SK-N-SH treated with all-trans-retinoic acid at 6 μM for 48 hours (cell line): ENCODE measurements around the gene SLC47A2.

ENCODE experiments used
- ATAC-seq: fragments of 200-7000 bp; cut with Tn5 transposase; 3 replicates; pipeline ENCODE4 v1.9.1; 2020; ENCODE audit warnings: mild to moderate bottlenecking, moderate library complexity
- ARNTL ChIP-seq: fragments of 450-650 bp; formaldehyde crosslinking; IDR thresholded peaks from 2 replicates; pipeline ENCODE4 v1.5.0; 2020; ENCODE audit warnings: low read depth, mild to moderate bottlenecking, moderate library complexity, borderline replicate concordance
- BACH2 ChIP-seq: fragments of 250-450 bp; sonication (Bioruptor Pico); IDR thresholded peaks from 2 replicates; pipeline ENCODE4 v1.9.0; 2021; ENCODE audit warnings: mild to moderate bottlenecking, borderline replicate concordance
- CSDC2 ChIP-seq: fragments of 250-450 bp; sonication (Bioruptor Pico); IDR thresholded peaks from 2 replicates; pipeline ENCODE4 v1.5.0; 2020; ENCODE audit warnings: mild to moderate bottlenecking, moderate library complexity
- ESRRG ChIP-seq: fragments of 250-450 bp; sonication (Bioruptor Pico); IDR thresholded peaks from 2 replicates; pipeline ENCODE4 v1.6.1; 2021; ENCODE audit warnings: mild to moderate bottlenecking
- GLIS3 ChIP-seq: fragments of 250-450 bp; sonication (Bioruptor Pico); IDR thresholded peaks from 2 replicates; pipeline ENCODE4 v1.5.0; 2020; ENCODE audit warnings: mild to moderate bottlenecking, moderate library complexity
- ISL1 ChIP-seq: fragments of 250-450 bp; sonication (Bioruptor Pico); IDR thresholded peaks from 2 replicates; pipeline ENCODE4 v2.1.2; 2022; ENCODE audit warnings: mild to moderate bottlenecking, moderate library complexity
- OSR1 ChIP-seq: fragments of 250-450 bp; sonication (Bioruptor Pico); IDR thresholded peaks from 2 replicates; pipeline ENCODE4 v1.8.0; 2022; ENCODE audit warnings: moderate library complexity, mild to moderate bottlenecking, inconsistent platforms
- PPARA ChIP-seq: fragments of 250-450 bp; sonication (Bioruptor Pico); IDR thresholded peaks from 2 replicates; pipeline ENCODE4 v1.5.0; 2020; ENCODE audit warnings: mild to moderate bottlenecking, borderline replicate concordance
- RARB ChIP-seq: fragments of 250-450 bp; sonication (Bioruptor Pico); IDR thresholded peaks from 2 replicates; pipeline ENCODE4 v1.8.0; 2021; ENCODE audit warnings: mild to moderate bottlenecking, moderate library complexity
- TCF4 ChIP-seq: fragments of 250-450 bp; sonication (Bioruptor Pico); IDR thresholded peaks from 2 replicates; pipeline ENCODE4 v1.8.0; 2021; ENCODE audit warnings: mild to moderate bottlenecking, moderate library complexity, borderline replicate concordance
- ZC3H10 ChIP-seq: fragments of 250-450 bp; sonication (Bioruptor Pico); IDR thresholded peaks from 2 replicates; pipeline ENCODE4 v1.5.1; 2021; ENCODE audit warnings: mild to moderate bottlenecking, moderate library complexity
- ZFP3 ChIP-seq: fragments of 250-450 bp; sonication (Bioruptor Pico); IDR thresholded peaks from 2 replicates; pipeline ENCODE4 v1.5.0; 2020; ENCODE audit warnings: mild to moderate bottlenecking, moderate library complexity
- ZFP30 ChIP-seq: fragments of 450-650 bp; formaldehyde crosslinking; IDR thresholded peaks from 2 replicates; pipeline ENCODE4 v1.5.0; 2022; ENCODE audit warnings: mild to moderate bottlenecking, moderate library complexity
- ZNF565 ChIP-seq: fragments of 450-650 bp; formaldehyde crosslinking; conservative IDR thresholded peaks from 2 replicates; pipeline ENCODE4 v1.5.0; 2020; ENCODE audit warnings: low read depth, mild to moderate bottlenecking, moderate library complexity
- ZNF70 ChIP-seq: fragments of 450-650 bp; formaldehyde crosslinking; IDR thresholded peaks from 2 replicates; pipeline ENCODE4 v1.5.0; 2020; ENCODE audit warnings: mild to moderate bottlenecking, moderate library complexity
- ZNF8 ChIP-seq: fragments of 450-650 bp; formaldehyde crosslinking; IDR thresholded peaks from 2 replicates; pipeline ENCODE4 v1.5.0; 2020; ENCODE audit warnings: mild to moderate bottlenecking, moderate library complexity
- TF ChIP-seq, protein P1 (sequence below): fragments of 250-450 bp; sonication (Bioruptor Pico); IDR thresholded peaks from 2 replicates; pipeline ENCODE4 v1.5.0; 2020; ENCODE audit warnings: mild to moderate bottlenecking, moderate library complexity
- TF ChIP-seq, protein P2 (sequence below): fragments of 250-450 bp; sonication (Bioruptor Pico); IDR thresholded peaks from 2 replicates; pipeline ENCODE4 v1.5.1; 2021; ENCODE audit warnings: mild to moderate bottlenecking, moderate library complexity
- TF ChIP-seq, protein P3 (sequence below): fragments of 250-450 bp; sonication (Bioruptor Pico); IDR thresholded peaks from 2 replicates; pipeline ENCODE4 v1.8.0; 2020; ENCODE audit warnings: mild to moderate bottlenecking, moderate library complexity, borderline replicate concordance
- TF ChIP-seq, protein P4 (sequence below): fragments of 250-450 bp; sonication (Bioruptor Pico); IDR thresholded peaks from 2 replicates; pipeline ENCODE4 v1.5.1; 2020; ENCODE audit warnings: low read depth, mild to moderate bottlenecking, moderate library complexity

Gene SLC47A2

DNA sequence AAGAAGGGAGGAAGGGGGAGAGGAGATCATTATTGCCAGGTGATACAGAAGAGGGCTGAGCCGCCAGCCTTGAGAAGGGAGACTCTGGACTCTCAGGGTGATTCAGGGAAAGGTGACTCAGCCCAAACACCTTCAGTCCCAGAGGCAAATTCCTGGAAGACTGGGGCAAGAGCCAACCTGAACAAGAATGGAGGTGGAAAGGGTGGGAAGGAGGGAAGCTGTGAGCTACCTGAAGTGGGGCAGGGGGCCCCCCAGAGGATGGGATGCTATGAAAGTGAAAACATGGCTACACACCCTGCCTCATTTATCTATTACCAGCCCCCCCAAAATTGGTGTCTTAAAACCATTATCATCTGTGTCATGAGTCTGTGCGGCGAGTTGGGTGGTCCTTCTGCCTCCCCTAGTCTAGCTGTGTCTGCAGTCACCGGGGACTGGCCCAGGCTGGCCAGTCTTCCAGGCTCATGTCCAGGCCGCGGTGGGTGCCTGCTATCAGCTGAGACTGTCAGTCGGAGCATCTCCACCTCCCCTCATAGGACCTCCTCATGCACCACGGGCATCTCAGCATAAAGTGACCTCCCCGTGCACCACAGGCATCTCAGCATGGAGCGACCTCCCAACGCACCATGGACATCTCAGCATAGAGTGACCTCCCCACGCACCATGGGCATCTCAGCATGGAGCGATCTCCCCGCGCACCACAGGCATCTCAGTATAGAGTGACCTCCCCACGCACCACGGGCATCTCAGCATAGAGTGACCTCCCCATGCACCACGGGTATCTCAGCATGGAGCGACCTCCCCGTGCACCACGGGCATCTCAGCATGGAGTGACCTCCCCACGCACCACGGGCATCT is 3.2 kb upstream of the SLC47A2 start:
- no peak for TF ChIP-seq ZFP30 (CRISPR knock-in tag)
- no peak for TF ChIP-seq TCF4
- TF ChIP-seq RARB (CRISPR knock-in tag), result no peak
- no peak for TF ChIP-seq GLIS3
- no peak for TF ChIP-seq ZNF8 (CRISPR knock-in tag)
- no peak for TF ChIP-seq ZC3H10
- no peak for TF ChIP-seq ESRRG (CRISPR knock-in tag)
- no peak for TF ChIP-seq CSDC2 (CRISPR knock-in tag)
- no peak for TF ChIP-seq OSR1
- TF ChIP-seq, protein P1, sequence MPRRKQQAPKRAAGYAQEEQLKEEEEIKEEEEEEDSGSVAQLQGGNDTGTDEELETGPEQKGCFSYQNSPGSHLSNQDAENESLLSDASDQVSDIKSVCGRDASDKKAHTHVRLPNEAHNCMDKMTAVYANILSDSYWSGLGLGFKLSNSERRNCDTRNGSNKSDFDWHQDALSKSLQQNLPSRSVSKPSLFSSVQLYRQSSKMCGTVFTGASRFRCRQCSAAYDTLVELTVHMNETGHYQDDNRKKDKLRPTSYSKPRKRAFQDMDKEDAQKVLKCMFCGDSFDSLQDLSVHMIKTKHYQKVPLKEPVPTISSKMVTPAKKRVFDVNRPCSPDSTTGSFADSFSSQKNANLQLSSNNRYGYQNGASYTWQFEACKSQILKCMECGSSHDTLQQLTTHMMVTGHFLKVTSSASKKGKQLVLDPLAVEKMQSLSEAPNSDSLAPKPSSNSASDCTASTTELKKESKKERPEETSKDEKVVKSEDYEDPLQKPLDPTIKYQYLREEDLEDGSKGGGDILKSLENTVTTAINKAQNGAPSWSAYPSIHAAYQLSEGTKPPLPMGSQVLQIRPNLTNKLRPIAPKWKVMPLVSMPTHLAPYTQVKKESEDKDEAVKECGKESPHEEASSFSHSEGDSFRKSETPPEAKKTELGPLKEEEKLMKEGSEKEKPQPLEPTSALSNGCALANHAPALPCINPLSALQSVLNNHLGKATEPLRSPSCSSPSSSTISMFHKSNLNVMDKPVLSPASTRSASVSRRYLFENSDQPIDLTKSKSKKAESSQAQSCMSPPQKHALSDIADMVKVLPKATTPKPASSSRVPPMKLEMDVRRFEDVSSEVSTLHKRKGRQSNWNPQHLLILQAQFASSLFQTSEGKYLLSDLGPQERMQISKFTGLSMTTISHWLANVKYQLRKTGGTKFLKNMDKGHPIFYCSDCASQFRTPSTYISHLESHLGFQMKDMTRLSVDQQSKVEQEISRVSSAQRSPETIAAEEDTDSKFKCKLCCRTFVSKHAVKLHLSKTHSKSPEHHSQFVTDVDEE (CRISPR knock-in tag), result no peak
- TF ChIP-seq ZNF70 (CRISPR knock-in tag), result no peak
- TF ChIP-seq, protein P2, sequence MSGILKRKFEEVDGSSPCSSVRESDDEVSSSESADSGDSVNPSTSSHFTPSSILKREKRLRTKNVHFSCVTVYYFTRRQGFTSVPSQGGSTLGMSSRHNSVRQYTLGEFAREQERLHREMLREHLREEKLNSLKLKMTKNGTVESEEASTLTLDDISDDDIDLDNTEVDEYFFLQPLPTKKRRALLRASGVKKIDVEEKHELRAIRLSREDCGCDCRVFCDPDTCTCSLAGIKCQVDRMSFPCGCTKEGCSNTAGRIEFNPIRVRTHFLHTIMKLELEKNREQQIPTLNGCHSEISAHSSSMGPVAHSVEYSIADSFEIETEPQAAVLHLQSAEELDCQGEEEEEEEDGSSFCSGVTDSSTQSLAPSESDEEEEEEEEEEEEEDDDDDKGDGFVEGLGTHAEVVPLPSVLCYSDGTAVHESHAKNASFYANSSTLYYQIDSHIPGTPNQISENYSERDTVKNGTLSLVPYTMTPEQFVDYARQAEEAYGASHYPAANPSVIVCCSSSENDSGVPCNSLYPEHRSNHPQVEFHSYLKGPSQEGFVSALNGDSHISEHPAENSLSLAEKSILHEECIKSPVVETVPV, result no peak
- TF ChIP-seq, protein P3, sequence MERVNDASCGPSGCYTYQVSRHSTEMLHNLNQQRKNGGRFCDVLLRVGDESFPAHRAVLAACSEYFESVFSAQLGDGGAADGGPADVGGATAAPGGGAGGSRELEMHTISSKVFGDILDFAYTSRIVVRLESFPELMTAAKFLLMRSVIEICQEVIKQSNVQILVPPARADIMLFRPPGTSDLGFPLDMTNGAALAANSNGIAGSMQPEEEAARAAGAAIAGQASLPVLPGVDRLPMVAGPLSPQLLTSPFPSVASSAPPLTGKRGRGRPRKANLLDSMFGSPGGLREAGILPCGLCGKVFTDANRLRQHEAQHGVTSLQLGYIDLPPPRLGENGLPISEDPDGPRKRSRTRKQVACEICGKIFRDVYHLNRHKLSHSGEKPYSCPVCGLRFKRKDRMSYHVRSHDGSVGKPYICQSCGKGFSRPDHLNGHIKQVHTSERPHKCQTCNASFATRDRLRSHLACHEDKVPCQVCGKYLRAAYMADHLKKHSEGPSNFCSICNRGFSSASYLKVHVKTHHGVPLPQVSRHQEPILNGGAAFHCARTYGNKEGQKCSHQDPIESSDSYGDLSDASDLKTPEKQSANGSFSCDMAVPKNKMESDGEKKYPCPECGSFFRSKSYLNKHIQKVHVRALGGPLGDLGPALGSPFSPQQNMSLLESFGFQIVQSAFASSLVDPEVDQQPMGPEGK (CRISPR knock-in tag), result no peak
- no peak for TF ChIP-seq ZNF565
- no peak for TF ChIP-seq ISL1 (CRISPR knock-in tag)
- TF ChIP-seq, all 23 proteins: peak for 0
- no peak for ATAC-seq

DNA sequence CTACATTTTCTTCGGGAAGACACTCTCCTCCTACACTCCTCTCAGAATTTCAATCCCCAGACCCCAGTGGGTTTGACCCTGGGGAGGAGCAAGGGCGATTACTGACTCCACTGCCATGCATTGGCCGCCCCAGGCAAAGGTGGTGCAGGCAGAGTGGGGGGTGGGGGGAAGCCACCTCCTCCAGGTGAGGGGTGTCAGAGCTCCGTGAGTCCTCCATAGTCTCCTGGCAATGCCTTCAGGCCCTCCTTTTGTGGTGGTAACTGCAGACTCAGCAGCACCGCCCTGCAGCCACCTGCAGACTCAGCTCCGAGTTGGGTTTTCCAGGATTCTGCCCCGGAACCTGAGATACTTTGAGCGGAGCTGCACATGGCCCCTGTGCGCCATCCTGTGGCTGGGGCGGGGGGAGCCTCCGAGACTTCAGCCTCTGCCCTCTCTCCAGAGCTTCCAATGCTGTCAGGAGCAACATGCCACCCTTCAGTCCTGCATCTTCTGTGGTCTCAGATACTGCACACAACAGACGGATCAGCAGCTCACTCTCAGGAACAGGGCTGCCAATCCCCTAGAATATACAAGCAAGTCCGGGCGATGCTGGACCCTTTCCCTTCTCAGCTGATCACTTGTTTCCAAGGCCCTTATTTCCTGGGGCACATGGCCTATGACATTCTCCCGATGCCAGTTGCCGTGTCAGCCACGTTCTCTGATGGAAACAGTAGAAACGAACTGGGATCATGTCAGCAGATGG is 2.4 kb upstream of the SLC47A2 start:
- ATAC-seq, result peak; percentile 24; the same call in 2 of the 3 replicates
- TF ChIP-seq ZFP3 (no peak), TCF4 (no peak), ZNF70 (CRISPR knock-in tag) (no peak), ESRRG (CRISPR knock-in tag) (no peak), ZNF565 (no peak), ZFP30 (CRISPR knock-in tag) (no peak), BACH2 (CRISPR knock-in tag) (no peak), CSDC2 (CRISPR knock-in tag) (no peak), PPARA (CRISPR knock-in tag) (no peak), ZNF8 (CRISPR knock-in tag) (no peak), ZC3H10 (no peak), OSR1 (no peak), GLIS3 (no peak), ISL1 (CRISPR knock-in tag) (no peak), ARNTL (CRISPR knock-in tag) (no peak)
- TF ChIP-seq, protein P2, result no peak
- TF ChIP-seq, protein P4, sequence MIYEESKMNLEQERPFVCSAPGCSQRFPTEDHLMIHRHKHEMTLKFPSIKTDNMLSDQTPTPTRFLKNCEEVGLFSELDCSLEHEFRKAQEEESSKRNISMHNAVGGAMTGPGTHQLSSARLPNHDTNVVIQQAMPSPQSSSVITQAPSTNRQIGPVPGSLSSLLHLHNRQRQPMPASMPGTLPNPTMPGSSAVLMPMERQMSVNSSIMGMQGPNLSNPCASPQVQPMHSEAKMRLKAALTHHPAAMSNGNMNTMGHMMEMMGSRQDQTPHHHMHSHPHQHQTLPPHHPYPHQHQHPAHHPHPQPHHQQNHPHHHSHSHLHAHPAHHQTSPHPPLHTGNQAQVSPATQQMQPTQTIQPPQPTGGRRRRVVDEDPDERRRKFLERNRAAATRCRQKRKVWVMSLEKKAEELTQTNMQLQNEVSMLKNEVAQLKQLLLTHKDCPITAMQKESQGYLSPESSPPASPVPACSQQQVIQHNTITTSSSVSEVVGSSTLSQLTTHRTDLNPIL (CRISPR knock-in tag), result no peak
- TF ChIP-seq, protein P3 (CRISPR knock-in tag), result no peak
